HCT116 (cell line): Measurements from ENCODE around the gene TSC1. TPM values are rescaled to one million over a fixed set of nuclear protein-coding genes. Genes with fewer than 3 reads are reported as not detected.

ENCODE experiments used
- ATAC-seq: fragments of 200-7000 bp; cut with Tn5 transposase; 2 replicates; pipeline ENCODE4 v1.9.1; 2020; ENCODE audit warnings: mild to moderate bottlenecking, moderate library complexity
- BruUV-seq: library from RNA; stranded (reverse); fragments of 400-500 nt; replicated peaks from 2 replicates; lab custom pipeline; 2021; lab: Mats Ljungman, UMichigan
- CTCF ChIA-PET: fragments of 300-600 bp; sonication (Branson Sonifier 250); formaldehyde crosslinking; loops from one replicate; lab custom pipeline; 2021; ENCODE audit warnings: antibody characterized with exemption; lab: Charles Lee
- POLR2A ChIA-PET: fragments of 300-600, 350-600 bp; sonication (Branson Sonifier 250); formaldehyde crosslinking; loops from one replicate; lab custom pipeline; 2021; ENCODE audit warnings: antibody characterized with exemption; lab: Charles Lee
- RAD21 ChIA-PET, 2 experiments: fragments of 300-600 bp; sonication (Branson Sonifier 250); formaldehyde crosslinking; loops; one replicate each; lab custom pipeline; 2023; ENCODE audit warnings: low total read pairs in 2 of 2; ENCODE audit not compliant: uncharacterized antibody in 2 of 2, unreplicated experiment in 2 of 2, low non-redundant PET in 1 of 2; lab: Charles Lee
- DNase-seq: peaks from one replicate; pipeline ENCODE4 v3.0.0-alpha.2; 2010; ENCODE audit warnings: low read depth, low spot score
- H2AFZ ChIP-seq: fragments of 200-600 bp; shearing (Covaris generic), sonication (generic); 2 replicates; pipeline ENCODE4 v1.6.1; 2017; ENCODE audit warnings: low read depth, mixed run types, mixed read lengths, antibody characterized with exemption, low read length; ENCODE audit not compliant: poor library complexity, severe bottlenecking
- H3K27ac ChIP-seq: 2 replicates; pipeline ENCODE4 v1.5.1; 2012; ENCODE audit warnings: low read depth, low read length
- H3K27me3 ChIP-seq: fragments of 200-600 bp; sonication (generic); 2 replicates; pipeline ENCODE4 v1.6.1; 2016; ENCODE audit warnings: mixed run types, low read length, mixed read lengths; ENCODE audit not compliant: insufficient read depth
- H3K36me3 ChIP-seq, 2 experiments: fragments of 200-500 bp in 1 of 2; fragments of 200-600 bp in 1 of 2; sonication (Bioruptor generic) in 1 of 2; sonication (generic) in 1 of 2; 2 replicates each; pipeline versions ENCODE4 v1.5.1 to v1.6.1; 2014 to 2016; ENCODE audit warnings: low read length in 2 of 2, inconsistent platforms in 1 of 2, mixed read lengths in 1 of 2, mixed run types in 1 of 2; ENCODE audit not compliant: insufficient read depth in 2 of 2, control insufficient read depth in 1 of 2
- H3K4me1 ChIP-seq, 2 experiments: fragments of 200-600 bp in 1 of 2; sonication (generic) in 1 of 2; 2 replicates each; pipeline versions ENCODE4 v1.5.1 to v1.6.1; 2012 to 2017; ENCODE audit warnings: low read length in 2 of 2, inconsistent platforms in 1 of 2, mild to moderate bottlenecking in 1 of 2, mixed read lengths in 1 of 2, mixed run types in 1 of 2, moderate library complexity in 1 of 2; ENCODE audit not compliant: insufficient read depth in 2 of 2, control insufficient read depth in 1 of 2
- H3K4me2 ChIP-seq: fragments of 200-600 bp; sonication (generic); 2 replicates; pipeline ENCODE4 v1.6.1; 2017; ENCODE audit warnings: mixed run types, low read length, mixed read lengths
- H3K4me3 ChIP-seq, 2 experiments: fragments of 200-600 bp in 1 of 2; sonication (generic) in 1 of 2; replicated peaks in 1 of 2; 2 replicates each; pipeline ENCODE4 v1.5.1; 2011 to 2016; ENCODE audit warnings: low read length in 2 of 2, control low read depth in 1 of 2, low read depth in 1 of 2, mild to moderate bottlenecking in 1 of 2, mixed read lengths in 1 of 2, mixed run types in 1 of 2
- H3K79me2 ChIP-seq: fragments of 200-600 bp; sonication (generic); 2 replicates; pipeline ENCODE4 v1.6.1; 2017; ENCODE audit warnings: mild to moderate bottlenecking, mixed run types, low read length, moderate library complexity, mixed read lengths; ENCODE audit not compliant: insufficient read depth
- H3K9ac ChIP-seq: fragments of 200-600 bp; sonication (generic); 2 replicates; pipeline ENCODE4 v1.6.1; 2016; ENCODE audit warnings: low read length, mixed read lengths
- H3K9me2 ChIP-seq: fragments of 200-600 bp; sonication (generic), shearing (Covaris generic); 2 replicates; pipeline ENCODE4 v1.6.1; 2017; ENCODE audit warnings: mixed run types, mild to moderate bottlenecking, moderate library complexity; ENCODE audit not compliant: insufficient read depth
- H3K9me3 ChIP-seq, 2 experiments: fragments of 200-500 bp in 1 of 2; fragments of 200-600 bp in 1 of 2; sonication (Bioruptor generic) in 1 of 2; sonication (generic) in 1 of 2; 2 replicates each; pipeline ENCODE4 v1.6.1; 2014 to 2017; ENCODE audit warnings: low read length in 2 of 2, mixed read lengths in 2 of 2, inconsistent platforms in 1 of 2, low read depth in 1 of 2, mild to moderate bottlenecking in 1 of 2, mixed run types in 1 of 2, moderate library complexity in 1 of 2; ENCODE audit not compliant: control insufficient read depth in 1 of 2, insufficient read depth in 1 of 2
- H4K20me1 ChIP-seq: fragments of 200-600 bp; sonication (generic), shearing (Covaris generic); 2 replicates; pipeline ENCODE4 v1.6.1; 2017; ENCODE audit warnings: mixed run types, mild to moderate bottlenecking, moderate library complexity; ENCODE audit not compliant: insufficient read depth
- CEBPB ChIP-seq: IDR thresholded peaks from 2 replicates; pipeline ENCODE4 v1.6.1; 2012; ENCODE audit warnings: low read depth
- EGR1 ChIP-seq: IDR thresholded peaks from 2 replicates; pipeline ENCODE4 v1.6.1; 2012; ENCODE audit warnings: low read depth
- ELF1 ChIP-seq: IDR thresholded peaks from 2 replicates; pipeline ENCODE4 v1.6.1; 2012; ENCODE audit warnings: low read depth, borderline replicate concordance
- EZH2 ChIP-seq: fragments of 200-600 bp; sonication (generic); IDR thresholded peaks from 2 replicates; pipeline ENCODE4 v1.6.1; 2017; ENCODE audit warnings: antibody characterized with exemption, mixed run types
- EZH2phosphoT487 ChIP-seq: fragments of 200-600 bp; IDR thresholded peaks from 2 replicates; pipeline ENCODE4 v1.6.1; 2018; ENCODE audit warnings: antibody characterized with exemption, borderline replicate concordance
- JUND ChIP-seq: IDR thresholded peaks from 2 replicates; pipeline ENCODE4 v1.6.1; 2012
- POLR2A ChIP-seq: IDR thresholded peaks from 2 replicates; pipeline ENCODE4 v1.7.0; 2011; ENCODE audit warnings: borderline replicate concordance; ENCODE audit not compliant: insufficient read depth, insufficient read length; ENCODE audit errors: extremely low read depth
- POLR2AphosphoS5 ChIP-seq: IDR thresholded peaks from 2 replicates; pipeline ENCODE4 v1.6.1; 2011; ENCODE audit warnings: mild to moderate bottlenecking, low read depth, low read length, moderate library complexity
- SIN3A ChIP-seq: IDR thresholded peaks from 2 replicates; pipeline ENCODE4 v1.6.1; 2012; ENCODE audit warnings: low read depth
- SP1 ChIP-seq: IDR thresholded peaks from 2 replicates; pipeline ENCODE4 v1.6.1; 2012; ENCODE audit warnings: low read depth
- SRF ChIP-seq: IDR thresholded peaks from 2 replicates; pipeline ENCODE4 v1.6.1; 2012; ENCODE audit warnings: low read depth
- TCF7L2 ChIP-seq: IDR thresholded peaks from 2 replicates; pipeline ENCODE4 v1.7.0; 2011; ENCODE audit warnings: borderline replicate concordance, inconsistent platforms; ENCODE audit not compliant: insufficient read depth, insufficient read length; ENCODE audit errors: extremely low read depth
- YY1 ChIP-seq: IDR thresholded peaks from 2 replicates; pipeline ENCODE4 v1.6.1; 2011; ENCODE audit warnings: low read length, low read depth, moderate library complexity, mild to moderate bottlenecking; ENCODE audit not compliant: insufficient replicate concordance; ENCODE audit errors: extremely low read depth
- ZFX ChIP-seq: fragments of 450-650 bp; IDR thresholded peaks from 2 replicates; pipeline ENCODE4 v1.6.1; 2017
- ZNF274 ChIP-seq: fragments of 200-500 bp; sonication (Bioruptor generic); IDR thresholded peaks from 2 replicates; pipeline ENCODE4 v1.6.1; 2014; ENCODE audit warnings: mild to moderate bottlenecking, low read depth, low read length, inconsistent platforms
- intact Hi-C: fragments of 100-400 bp; cut with micrococcal nuclease; formaldehyde crosslinking; loops from 2 replicates; pipeline ENCODE4 v1.10.0; 2022
- total RNA-seq: library from RNA; stranded (reverse); gene quantifications from one replicate; pipeline ENCODE4 v1.2.1, GENCODE V29; 2021; ENCODE audit not compliant: unreplicated experiment
- TF ChIP-seq, protein P1 (sequence below), 3 experiments: fragments of 200-600 bp in 1 of 3; sonication (generic) in 1 of 3; IDR thresholded peaks in 2 of 3; conservative IDR thresholded peaks in 1 of 3; 2 replicates each; pipeline ENCODE4 v1.5.1; 2012 to 2017; ENCODE audit warnings: low read depth in 2 of 3, low read length in 2 of 3, antibody characterized with exemption in 1 of 3, borderline replicate concordance in 1 of 3, control low read depth in 1 of 3, mild to moderate bottlenecking in 1 of 3, mixed read lengths in 1 of 3, mixed run types in 1 of 3, moderate library complexity in 1 of 3; ENCODE audit not compliant: insufficient read depth in 1 of 3
- TF ChIP-seq, protein P2 (sequence below): IDR thresholded peaks from 2 replicates; pipeline ENCODE4 v1.6.1; 2012
- TF ChIP-seq, protein P3 (sequence below): IDR thresholded peaks from 2 replicates; pipeline ENCODE4 v1.6.1; 2012

The TSC1 gene
- total RNA-seq, 1 experiment from 2014 or later: 34.5 TPM

DNA sequence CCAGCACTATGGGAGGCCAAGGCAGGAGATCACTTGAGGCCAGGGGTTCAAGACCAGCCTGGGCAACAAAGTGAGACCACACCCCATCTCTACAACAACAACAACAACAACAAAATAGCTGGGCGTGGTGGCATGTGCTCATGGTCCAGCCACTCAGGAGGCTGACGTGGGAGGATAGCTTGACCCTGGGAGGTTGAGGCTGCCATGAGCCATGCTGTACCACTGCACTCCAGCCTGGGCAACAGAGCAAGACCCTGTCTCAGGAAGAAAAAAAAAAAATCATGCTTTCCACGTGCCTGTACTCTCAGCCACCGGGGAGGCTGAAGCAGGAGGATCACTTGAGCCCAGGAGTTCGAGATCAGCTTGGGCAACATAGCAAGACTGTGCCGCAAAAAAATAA lies 29.5 kb downstream of the TSC1 start:
- H2AFZ ChIP-seq: no peak overlapping the region
- H4K20me1 ChIP-seq: no peaks in the 10 kb centered on the region
- ChIA-PET RAD21 (no interaction called here), POLR2A (no interaction called here), CTCF (interaction anchor here (0.8 kb wide), 1 partner anchor 13 kb away, joined by 3 read pairs; no protein-coding TSS in a partner anchor)
- H3K4me1 ChIP-seq: no peaks in the 10 kb centered on the region
- H3K9ac ChIP-seq: no peak overlapping the region
- TF ChIP-seq POLR2AphosphoS5 (no peak), POLR2A (no peak), SIN3A (no peak)
- TF ChIP-seq, protein P1, sequence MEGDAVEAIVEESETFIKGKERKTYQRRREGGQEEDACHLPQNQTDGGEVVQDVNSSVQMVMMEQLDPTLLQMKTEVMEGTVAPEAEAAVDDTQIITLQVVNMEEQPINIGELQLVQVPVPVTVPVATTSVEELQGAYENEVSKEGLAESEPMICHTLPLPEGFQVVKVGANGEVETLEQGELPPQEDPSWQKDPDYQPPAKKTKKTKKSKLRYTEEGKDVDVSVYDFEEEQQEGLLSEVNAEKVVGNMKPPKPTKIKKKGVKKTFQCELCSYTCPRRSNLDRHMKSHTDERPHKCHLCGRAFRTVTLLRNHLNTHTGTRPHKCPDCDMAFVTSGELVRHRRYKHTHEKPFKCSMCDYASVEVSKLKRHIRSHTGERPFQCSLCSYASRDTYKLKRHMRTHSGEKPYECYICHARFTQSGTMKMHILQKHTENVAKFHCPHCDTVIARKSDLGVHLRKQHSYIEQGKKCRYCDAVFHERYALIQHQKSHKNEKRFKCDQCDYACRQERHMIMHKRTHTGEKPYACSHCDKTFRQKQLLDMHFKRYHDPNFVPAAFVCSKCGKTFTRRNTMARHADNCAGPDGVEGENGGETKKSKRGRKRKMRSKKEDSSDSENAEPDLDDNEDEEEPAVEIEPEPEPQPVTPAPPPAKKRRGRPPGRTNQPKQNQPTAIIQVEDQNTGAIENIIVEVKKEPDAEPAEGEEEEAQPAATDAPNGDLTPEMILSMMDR (IDR thresholded peaks at IDR 0.05 in 2 of 3, conservative IDR thresholded peaks at IDR 0.05 in 1 of 3; ENCODE audit: borderline replicate concordance in 1 of 3, insufficient read depth in 1 of 3, low read depth in 2 of 3, low read length in 2 of 3): no peak
- H3K79me2 ChIP-seq: no peaks in the 10 kb centered on the region
- intact Hi-C loops: no loop called here
- H3K9me3 ChIP-seq: no peaks in the 10 kb centered on the region
- H3K27ac ChIP-seq: no peak overlapping the region
- H3K36me3 ChIP-seq: peaks cover 12 to 14% of the 10 kb centered on the region in 2 experiments; a peak in 2 of 4 replicates
- H3K27me3 ChIP-seq: no peaks in the 10 kb centered on the region
- no peak overlapping the region for H3K4me3 ChIP-seq
- BruUV-seq: no TSS peak
- H3K4me2 ChIP-seq: no peak overlapping the region
- ATAC-seq (no peak), DNase-seq (no peak)
- H3K9me2 ChIP-seq: no peaks in the 10 kb centered on the region

DNA sequence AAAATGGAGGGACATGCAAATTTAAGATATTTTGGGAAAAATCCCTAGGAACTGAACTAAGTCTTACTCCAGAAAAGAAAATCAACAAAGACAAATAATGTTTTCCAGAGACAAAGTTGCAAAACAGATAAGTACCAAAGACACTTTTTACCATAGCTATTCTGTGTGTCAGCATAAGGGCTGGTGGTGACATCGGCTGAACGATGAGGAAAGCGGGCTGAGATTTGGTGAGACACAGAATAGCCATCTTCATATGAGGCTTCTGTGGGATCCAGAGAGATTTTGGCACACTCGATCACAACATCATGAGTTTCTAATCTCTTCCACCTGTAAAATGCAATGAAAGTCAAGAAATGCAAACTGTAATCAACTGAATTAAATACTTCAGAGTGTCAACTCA lies 32.3 kb downstream of the TSC1 start:
- no TSS peak for BruUV-seq
- no peak overlapping the region for H3K27ac ChIP-seq
- TF ChIP-seq EZH2phosphoT487: no peak
- no peak for TF ChIP-seq CEBPB
- no peak for TF ChIP-seq EZH2
- TF ChIP-seq SIN3A: no peak
- TF ChIP-seq, protein P2, sequence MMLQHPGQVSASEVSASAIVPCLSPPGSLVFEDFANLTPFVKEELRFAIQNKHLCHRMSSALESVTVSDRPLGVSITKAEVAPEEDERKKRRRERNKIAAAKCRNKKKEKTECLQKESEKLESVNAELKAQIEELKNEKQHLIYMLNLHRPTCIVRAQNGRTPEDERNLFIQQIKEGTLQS: no peak
- TF ChIP-seq JUND: no peak
- no peak for TF ChIP-seq TCF7L2
- no peak for TF ChIP-seq ZFX
- no peak for TF ChIP-seq ELF1
- TF ChIP-seq ZNF274: no peak
- no peak for TF ChIP-seq YY1
- no peak for TF ChIP-seq EGR1
- TF ChIP-seq SP1: no peak
- TF ChIP-seq SRF: no peak
- TF ChIP-seq, protein P3, sequence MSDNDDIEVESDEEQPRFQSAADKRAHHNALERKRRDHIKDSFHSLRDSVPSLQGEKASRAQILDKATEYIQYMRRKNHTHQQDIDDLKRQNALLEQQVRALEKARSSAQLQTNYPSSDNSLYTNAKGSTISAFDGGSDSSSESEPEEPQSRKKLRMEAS: no peak

More for the DNA sequence above, 32.3 kb downstream of the TSC1 start:
- POLR2A ChIA-PET: no interaction called here
- no peak overlapping the region for H3K4me2 ChIP-seq
- H3K36me3 ChIP-seq: peaks cover 12 to 14% of the 10 kb centered on the region in 2 experiments; a peak in 2 of 4 replicates
- CTCF ChIA-PET: no interaction called here
- RAD21 ChIA-PET: no interaction called here
- no peaks in the 10 kb centered on the region for H4K20me1 ChIP-seq
- intact Hi-C loops: no loop called here
- H3K9ac ChIP-seq: no peak overlapping the region
- H3K9me3 ChIP-seq: no peaks in the 10 kb centered on the region
- H3K9me2 ChIP-seq: no peaks in the 10 kb centered on the region
- H3K27me3 ChIP-seq: no peaks in the 10 kb centered on the region
- H2AFZ ChIP-seq: no peak overlapping the region
- ATAC-seq (no peak), DNase-seq (no peak)
- no peak overlapping the region for H3K4me3 ChIP-seq
- no peaks in the 10 kb centered on the region for H3K4me1 ChIP-seq
- no peaks in the 10 kb centered on the region for H3K79me2 ChIP-seq
